Lung (tissue), 12 donors: ENCODE results near the gene CBX7. TPM values are rescaled to one million over a fixed set of nuclear protein-coding genes. Genes with fewer than 3 reads are reported as not detected.

Experiments
- ATAC-seq: fragments of 200-7000 bp; cut with Tn5 transposase; one replicate; pipeline ENCODE4 v1.9.1; 2020; ENCODE audit warnings: moderate number of reproducible peaks; ENCODE audit not compliant: insufficient read depth, low FRiP score
- DNase-seq, 3 donors: peaks; one replicate each; pipeline ENCODE4 v3.0.0-alpha.2; 2013 to 2017
- H3K27ac ChIP-seq, 2 donors: one replicate each; pipeline ENCODE4 v1.5.1; 2013; ENCODE audit warnings: mild to moderate bottlenecking in 2 of 2, moderate library complexity in 2 of 2, control low read depth in 1 of 2, inconsistent platforms in 1 of 2, low read depth in 1 of 2, low read length in 1 of 2
- H3K27me3 ChIP-seq, 3 donors: one replicate each; pipeline ENCODE4 v1.5.1; 2013; ENCODE audit warnings: low read length in 2 of 3; ENCODE audit not compliant: control insufficient read depth in 3 of 3, insufficient read depth in 3 of 3
- H3K36me3 ChIP-seq, 4 donors: one replicate each; pipeline ENCODE4 v1.5.1; 2013; ENCODE audit warnings: low read length in 4 of 4, mild to moderate bottlenecking in 1 of 4, moderate library complexity in 1 of 4; ENCODE audit not compliant: control insufficient read depth in 4 of 4, insufficient read depth in 4 of 4
- H3K4me1 ChIP-seq, 5 donors: one replicate each; pipeline ENCODE4 v1.5.1; 2013; ENCODE audit warnings: low read length in 5 of 5, mild to moderate bottlenecking in 2 of 5, moderate library complexity in 1 of 5; ENCODE audit not compliant: control insufficient read depth in 5 of 5, insufficient read depth in 5 of 5
- H3K4me3 ChIP-seq: one replicate; pipeline ENCODE4 v1.5.1; 2013; ENCODE audit warnings: mild to moderate bottlenecking, control low read depth, moderate library complexity
- H3K9ac ChIP-seq, 2 donors: one replicate each; pipeline ENCODE4 v1.5.1; 2013; ENCODE audit warnings: low read length in 2 of 2, control low read depth in 1 of 2; ENCODE audit not compliant: insufficient read depth in 1 of 2
- H3K9me3 ChIP-seq, 4 donors: one replicate each; pipeline ENCODE4 v1.5.1; 2013; ENCODE audit warnings: low read length in 3 of 4, mild to moderate bottlenecking in 1 of 4, moderate library complexity in 1 of 4; ENCODE audit not compliant: control insufficient read depth in 4 of 4, insufficient read depth in 3 of 4
- CTCF ChIP-seq: IDR thresholded peaks from 2 replicates; pipeline ENCODE4 v1.5.1; 2012; ENCODE audit warnings: mild to moderate bottlenecking; ENCODE audit errors: control extremely low read depth, extremely low read depth
- WGBS, 2 donors: extraction: QIAGEN DNeasy Blood & Tissue Kit; methylation state at CpG; one replicate each; pipeline ENCODE4 v1.1.7; 2013; 5-methylcytosine and 5-hydroxymethylcytosine counted together
- polyA plus RNA-seq, 2 donors: library from polyadenylated mRNA; stranded (reverse); fragments of 200-250 nt; gene quantifications; one replicate each; pipeline ENCODE4 v1.2.1, GENCODE V29; 2013
- total RNA-seq, 2 donors: library from RNA; depleted of rRNA in 1 of 2; stranded (reverse); fragments of >200 nt in 1 of 2; gene quantifications; one replicate each; pipeline ENCODE4 v1.2.1, GENCODE V29; 2014 to 2021
- donor health status: control.
- donor health status: control.
- donor health status: Bipolar disorder and iron deficiency.
- donor health status: healthy.
- donor health status: DM: yes; HTN: yes; CAD: no.

The CBX7 gene
- total and polyA plus RNA-seq, 4 donors = 18.1 to 27.8 (median 20.9) TPM

DNA sequence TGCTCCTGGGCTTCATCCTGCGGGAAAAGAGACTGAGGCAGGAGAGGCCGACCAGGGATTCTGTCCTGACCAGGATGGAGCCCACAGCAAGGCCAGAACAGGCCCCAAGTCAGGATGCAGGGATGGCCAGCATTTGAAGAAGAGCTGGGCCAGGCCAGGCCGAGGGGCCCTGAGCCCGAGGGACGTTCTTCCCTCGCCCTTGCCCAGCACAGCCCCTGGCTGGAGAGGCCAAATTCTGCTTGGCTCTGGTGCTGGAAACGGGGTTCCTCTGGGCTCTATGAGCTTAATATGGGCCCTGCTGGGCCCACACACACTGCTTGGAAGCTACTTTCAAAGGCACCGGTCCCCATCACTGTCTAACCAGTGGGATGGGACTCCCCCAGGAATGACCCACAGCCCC is 67.8 kb downstream of the CBX7 start:
- H3K36me3 ChIP-seq = peaks cover 0 to 3% (median 1%) of the 10 kb centered on the region in 4 donors
- no peak overlapping the region for H3K9ac ChIP-seq
- H3K4me1 ChIP-seq = no peaks in the 10 kb centered on the region
- ATAC-seq = no peak
- no peak for TF ChIP-seq CTCF
- WGBS, 2 donors = 93 to 97% methylated on average over 8 of the region's 8 CpGs
- no peak overlapping the region for H3K27ac ChIP-seq
- no peak overlapping the region for H3K4me3 ChIP-seq
- DNase-seq = no peak
- H3K27me3 ChIP-seq = no peaks in the 10 kb centered on the region
- no peaks in the 10 kb centered on the region for H3K9me3 ChIP-seq

GRCh38 chr22:39083212-39084165 is 69.0 kb downstream of the CBX7 start:
- DNase-seq (no peak), ATAC-seq (no peak)
- Histone ChIP-seq H3K9ac (no peak overlapping the region), H3K36me3 (peaks cover 0 to 3% (median 1%) of the 10 kb centered on the region in 4 donors), H3K27me3 (no peaks in the 10 kb centered on the region), H3K4me3 (no peak overlapping the region), H3K4me1 (no peaks in the 10 kb centered on the region), H3K27ac (no peak overlapping the region), H3K9me3 (no peaks in the 10 kb centered on the region)
- no peak for TF ChIP-seq CTCF
- 79 to 84% methylated on average over 14 of the region's 14 CpGs for WGBS, 2 donors

GRCh38 chr22:39081598-39081997 is 70.9 kb downstream of the CBX7 start:
- no peak overlapping the region for H3K4me3 ChIP-seq
- no peaks in the 10 kb centered on the region for H3K9me3 ChIP-seq
- no peak overlapping the region for H3K9ac ChIP-seq
- no peak overlapping the region for H3K27ac ChIP-seq
- TF ChIP-seq CTCF = no peak
- H3K36me3 ChIP-seq = peaks cover 0 to 3% (median 1%) of the 10 kb centered on the region in 4 donors
- WGBS, 2 donors = 73 to 74% methylated on average over 8 of the region's 8 CpGs
- DNase-seq (no peak), ATAC-seq (no peak)
- peaks cover 0 to 6% (median 0%) of the 10 kb centered on the region in 5 donors for H3K4me1 ChIP-seq
- no peaks in the 10 kb centered on the region for H3K27me3 ChIP-seq
